Stimulated activated CD4-positive, alpha-beta T cell treated with anti-CD3 and anti-CD28 coated beads, Interleukin-15, amount 100 ng/mL, for 24 hours (primary cell): ENCODE results near the gene SLC34A3.

Experiments
- DNase-seq: peaks from one replicate; pipeline ENCODE4 v3.0.0-alpha.2; 2020

The SLC34A3 gene

GRCh38 chr9:137198051-137198901 is 32.4 kb upstream of the SLC34A3 start:
- DNase-seq = no peak

- DNase-seq = no peak
These were observed 31.8 kb upstream of the SLC34A3 start for GRCh38 chr9:137198902-137199283.

GRCh38 chr9:137199411-137200121 is 31.1 kb upstream of the SLC34A3 start:
- DNase-seq = peak; percentile 24

- peak; percentile 100 for DNase-seq
These were observed 30.1 kb upstream of the SLC34A3 start, which contains the start of gene TPRN for GRCh38 chr9:137200311-137201204. Gene TPRN, minus strand, starts transcription at chr9:137200741. Its CDS starts 30 bp downstream, at chr9:137200711.

- DNase-seq = no peak
These were observed 29.4 kb upstream of the SLC34A3 start for GRCh38 chr9:137201205-137201868.

GRCh38 chr9:137202966-137203365 is 27.7 kb upstream of the SLC34A3 start:
- no peak for DNase-seq

- no peak for DNase-seq
These were observed 26.0 kb upstream of the SLC34A3 start for GRCh38 chr9:137204731-137205125.

- peak; percentile 97 for DNase-seq
These were observed 25.3 kb upstream of the SLC34A3 start, which contains the start of the genes NDOR1 and TMEM203 for GRCh38 chr9:137205126-137206069. Gene NDOR1, plus strand, starts transcription at chr9:137205700. Its CDS starts 78 bp downstream, at chr9:137205778. Gene TMEM203, minus strand, starts transcription at chr9:137205648. Its CDS starts 234 bp downstream, at chr9:137205414.

GRCh38 chr9:137206602-137207001 is 24.1 kb upstream of the SLC34A3 start:
- no peak for DNase-seq

- DNase-seq = no peak
These were observed 19.2 kb upstream of the SLC34A3 start for GRCh38 chr9:137211532-137211931.

- no peak for DNase-seq
These were observed 18.2 kb upstream of the SLC34A3 start for GRCh38 chr9:137212520-137212919.

- no peak for DNase-seq
These were observed 17.3 kb upstream of the SLC34A3 start for GRCh38 chr9:137213160-137214060.

GRCh38 chr9:137214620-137215019 is 16.1 kb upstream of the SLC34A3 start:
- no peak for DNase-seq

- DNase-seq = no peak
These were observed 15.3 kb upstream of the SLC34A3 start for GRCh38 chr9:137215196-137215986.

GRCh38 chr9:137216188-137216965 is 14.3 kb upstream of the SLC34A3 start:
- no peak for DNase-seq

GRCh38 chr9:137217276-137218211 is 13.2 kb upstream of the SLC34A3 start:
- no peak for DNase-seq

GRCh38 chr9:137218212-137218753 is 12.4 kb upstream of the SLC34A3 start:
- no peak for DNase-seq
